H1 (cell line): ENCODE measurements around the gene SNURF. TPM values are rescaled to one million over a fixed set of nuclear protein-coding genes. Genes with fewer than 3 reads are reported as not detected.

Experiments used
- RAD21 ChIP-seq, 2 experiments: IDR thresholded peaks in 1 of 2; conservative IDR thresholded peaks in 1 of 2; 2 replicates each; pipeline ENCODE4 v1.6.1; 2011; ENCODE audit warnings: low read depth in 2 of 2, low read length in 2 of 2, improper control_type of control experiment in 1 of 2, inconsistent platforms in 1 of 2, mild to moderate bottlenecking in 1 of 2, moderate library complexity in 1 of 2
- polyA plus RNA-seq, 7 experiments: library from polyadenylated mRNA; depleted of rRNA in 3 of 7; stranded (reverse) in 5 of 7; unstranded in 2 of 7; fragments of >200 nt in 5 of 7; fragments of 200-250 nt in 2 of 7; gene quantifications; 1 replicate in 5 of 7; 2 replicates in 1 of 7; 4 replicates in 1 of 7; pipeline versions ENCODE4 v1.2.1 to v1.2.3, GENCODE V29; 2011 to 2013; ENCODE audit warnings: missing spikeins in 2 of 7, mixed read lengths in 2 of 7
- total RNA-seq: library from RNA; stranded (reverse); fragmentation: NEBNext Ultra II Directional; extraction: Animal tissue kit (Norgen Biotek cat#: 25700); gene quantifications from 2 replicates; pipeline ENCODE4 v1.2.1, GENCODE V29; 2021

SNURF gene
- total and polyA plus RNA-seq, 2 of the 8 experiments (the other 6 are each of a cell fraction or from before 2014, with no cell fraction given), result 9.9 to 76.5 TPM

- TF ChIP-seq RAD21 (IDR thresholded peaks at IDR 0.05 in 1 of 2, conservative IDR thresholded peaks at IDR 0.05 in 1 of 2; ENCODE audit: low read depth in 2 of 2, low read length in 2 of 2), result no peak
These were observed 38.3 kb upstream of the SNURF start (continued) for GRCh38 chr15:24916305-24917009.
